Measurements from ENCODE around the gene ZNF296.

GRCh38 chr19:45095496-45096413, 19.5 kb upstream of the ZNF296 start:
- TF ChIP-seq CTCF (IDR thresholded peaks at IDR 0.05; ENCODE audit: poor library complexity), result no peak
- TF ChIP-seq EZH2 (IDR thresholded peaks at IDR 0.05; ENCODE audit: borderline replicate concordance), result no peak
